Stimulated activated CD8-positive, alpha-beta memory T cell treated with anti-CD3 and anti-CD28 coated beads, Interleukin-15, amount 100 ng/mL, for 24 hours (primary cell): ENCODE data around the gene GALP.
"Not testable (repeated sequence)": the region's sequence is repeated elsewhere in the genome, so short reads cannot be mapped to it uniquely, and the experiment has no call there.

Source experiments
- DNase-seq: peaks from one replicate; pipeline ENCODE4 v3.0.0-alpha.2; 2020; ENCODE audit warnings: low read depth

The GALP gene

GRCh38 chr19:56191115-56191514, 15.3 kb downstream of the GALP start:
- no peak for DNase-seq

DNA sequence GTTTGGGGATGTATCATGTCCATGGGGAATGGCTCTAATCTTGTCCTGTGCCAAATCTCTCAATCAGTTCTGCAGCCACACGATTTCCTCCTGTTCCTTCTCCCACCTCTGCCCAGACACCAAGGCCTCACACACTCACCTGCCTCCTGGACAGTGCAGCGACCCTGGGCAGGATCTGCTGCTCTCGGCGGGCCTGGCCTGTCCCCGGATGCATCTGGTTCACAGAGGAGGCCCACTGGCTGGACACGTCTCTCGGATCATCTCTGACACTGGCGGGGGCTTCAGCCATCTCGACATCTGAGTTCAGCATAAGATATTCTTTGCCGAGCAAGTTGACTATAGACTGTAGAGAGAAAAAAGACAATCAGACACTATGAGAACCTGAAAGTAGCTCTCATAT, 15.9 kb downstream of the GALP start:
- DNase-seq: no peak

DNA sequence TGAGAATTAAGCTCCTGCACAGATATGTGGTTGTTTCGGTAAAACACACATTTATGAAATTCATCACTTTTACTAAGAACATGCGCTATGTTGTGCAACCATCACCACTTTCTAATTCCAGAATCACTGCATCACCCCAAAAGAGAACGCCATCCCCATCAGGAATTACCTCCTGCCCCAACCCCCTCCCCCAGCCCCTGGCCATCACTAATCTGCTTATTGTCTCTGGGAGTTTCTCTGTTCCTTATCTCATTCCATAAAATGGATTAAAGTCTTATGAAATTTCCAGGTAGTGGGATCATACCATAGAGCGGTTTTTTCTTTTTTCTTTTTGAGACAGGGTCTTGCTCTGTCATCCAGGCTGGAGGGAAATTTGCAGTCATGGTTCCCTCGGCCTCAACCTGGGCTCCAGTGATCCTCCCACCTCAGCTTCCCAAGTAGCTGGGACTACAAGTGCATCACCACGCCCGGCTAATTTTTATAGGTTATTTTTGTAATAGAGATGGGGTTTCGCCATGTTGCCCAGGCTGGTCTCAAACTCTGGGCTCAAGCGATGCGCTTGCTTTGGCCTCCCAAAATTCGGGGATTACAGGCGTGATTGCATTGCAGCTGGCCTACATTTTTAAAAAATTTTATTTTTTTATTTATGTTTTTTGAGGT, 18.3 kb downstream of the GALP start:
- DNase-seq: no peak

GRCh38 chr19:56197646-56198045, 21.8 kb downstream of the GALP start, which contains the start of gene ZSCAN5B:
Gene ZSCAN5B, minus strand, starts transcription at chr19:56197783. Its CDS starts 4,731 bp downstream, at chr19:56193052.
- DNase-seq: not testable (repeated sequence)

- DNase-seq: no peak
These were observed 23.9 kb downstream of the GALP start for GRCh38 chr19:56199687-56200086.

GRCh38 chr19:56201973-56202372, 26.2 kb downstream of the GALP start, which contains the start of gene ZSCAN5C:
Gene ZSCAN5C, plus strand, starts transcription at chr19:56202273. Its CDS starts 3,641 bp downstream, at chr19:56205914.
- DNase-seq: no peak

GRCh38 chr19:56207581-56207980, 31.8 kb downstream of the GALP start:
- not testable (repeated sequence) for DNase-seq

- no peak for DNase-seq
These were observed 33.3 kb downstream of the GALP start for GRCh38 chr19:56209091-56209490.

- DNase-seq: not testable (repeated sequence)
These were observed 34.2 kb downstream of the GALP start for GRCh38 chr19:56210036-56210435.

DNA sequence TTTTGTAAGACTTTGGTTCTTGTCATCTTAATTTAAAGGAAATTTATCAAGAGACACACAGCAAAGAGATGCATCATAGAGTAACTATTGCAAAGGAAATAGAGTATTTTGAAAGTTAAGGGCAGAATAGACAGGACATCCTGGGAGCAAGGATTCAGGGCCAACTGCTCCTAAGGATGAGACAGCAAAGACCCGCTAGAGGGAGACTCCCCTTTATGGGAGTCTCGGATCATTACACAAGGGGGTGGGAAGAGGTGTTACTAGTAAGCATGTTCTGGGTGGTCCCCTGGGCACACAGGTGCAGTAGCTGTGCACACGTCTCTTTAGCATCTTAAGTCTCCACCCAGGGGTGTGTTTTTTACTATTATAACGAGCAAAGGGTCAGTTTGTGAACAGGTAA, 35.9 kb downstream of the GALP start:
- no peak for DNase-seq

DNA sequence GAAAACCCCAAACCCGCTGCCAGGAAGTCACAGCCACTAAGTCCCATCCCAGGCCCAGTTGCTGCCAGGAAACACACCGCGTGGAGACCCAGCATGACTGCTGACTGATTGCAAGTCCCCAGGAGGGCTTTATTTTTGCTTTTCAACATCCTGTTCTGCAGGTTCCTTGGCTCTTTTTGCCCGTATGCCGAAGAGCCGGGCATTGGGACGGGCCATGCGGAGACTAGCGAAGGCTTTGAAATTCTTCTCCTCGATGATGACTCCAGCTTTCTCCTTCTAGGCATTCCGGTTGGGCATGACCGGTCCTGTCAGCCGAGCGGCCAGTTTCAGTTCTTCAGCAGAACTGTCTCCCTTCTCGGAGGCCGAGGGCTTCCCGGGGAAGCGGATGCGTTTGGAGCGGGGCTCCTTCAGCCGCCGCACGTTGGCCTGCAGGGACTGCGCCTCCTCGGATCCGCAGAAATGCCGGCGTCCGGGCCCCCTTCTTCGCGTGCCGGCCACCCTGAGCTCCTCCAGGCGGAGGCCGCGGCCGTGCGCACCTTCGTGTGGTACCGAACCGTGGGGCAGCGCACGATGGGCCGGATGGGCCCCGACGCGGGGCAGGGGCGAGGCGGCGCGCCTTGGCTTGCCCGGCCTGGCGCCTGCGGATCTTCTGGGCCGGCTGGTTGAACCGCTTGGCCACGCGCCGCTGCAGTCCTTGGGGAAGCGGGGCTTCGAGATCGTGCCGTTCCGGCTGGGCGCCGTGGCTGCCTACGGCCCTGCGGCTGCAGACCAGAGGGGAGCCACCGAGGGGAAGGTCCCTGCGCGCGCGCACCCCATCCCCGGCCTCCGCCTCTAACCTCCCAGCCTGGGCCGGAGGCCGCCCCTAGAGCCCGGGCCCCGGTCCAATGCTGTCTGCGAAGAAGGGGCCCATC, 41.5 kb downstream of the GALP start:
- DNase-seq: no peak

DNA sequence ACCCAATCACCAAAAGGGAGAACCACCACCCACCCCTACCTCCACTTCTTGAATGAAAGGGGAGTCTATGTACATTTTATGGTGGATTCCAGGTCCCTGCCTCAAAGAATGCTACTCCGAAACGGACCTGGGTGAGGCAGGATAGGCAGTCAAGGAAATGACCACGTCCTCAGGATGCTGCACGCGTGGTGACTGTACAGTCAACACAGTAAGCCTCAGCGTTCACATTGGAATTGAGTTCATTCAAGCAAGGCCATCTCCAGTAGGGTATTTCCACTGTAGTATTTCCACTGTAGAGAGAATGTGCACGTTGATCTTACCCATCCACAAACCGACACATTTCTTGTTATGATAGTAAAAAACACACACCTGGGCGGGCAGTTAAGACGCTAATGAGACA, 43.2 kb downstream of the GALP start:
- no peak for DNase-seq

DNA sequence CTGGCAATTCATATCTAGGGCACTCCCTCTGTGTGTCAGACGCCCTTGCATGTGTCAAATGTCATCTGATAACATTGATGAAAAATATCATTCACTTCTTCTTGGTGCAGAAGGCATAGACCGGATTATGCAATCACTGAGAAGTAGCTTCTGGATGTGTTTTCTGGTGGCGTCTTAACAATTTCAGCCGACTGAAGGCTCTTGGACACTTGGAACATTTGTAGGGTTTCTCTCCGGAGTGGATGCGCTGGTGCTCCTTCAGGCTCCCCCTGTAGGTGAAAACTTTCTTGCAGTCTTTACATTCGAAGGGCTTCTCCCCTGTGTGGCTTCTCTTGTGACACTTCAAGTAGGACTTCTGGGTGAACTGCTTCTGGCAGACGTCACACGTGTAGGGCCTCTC, 45.6 kb downstream of the GALP start:
- DNase-seq: not testable (repeated sequence)

DNA sequence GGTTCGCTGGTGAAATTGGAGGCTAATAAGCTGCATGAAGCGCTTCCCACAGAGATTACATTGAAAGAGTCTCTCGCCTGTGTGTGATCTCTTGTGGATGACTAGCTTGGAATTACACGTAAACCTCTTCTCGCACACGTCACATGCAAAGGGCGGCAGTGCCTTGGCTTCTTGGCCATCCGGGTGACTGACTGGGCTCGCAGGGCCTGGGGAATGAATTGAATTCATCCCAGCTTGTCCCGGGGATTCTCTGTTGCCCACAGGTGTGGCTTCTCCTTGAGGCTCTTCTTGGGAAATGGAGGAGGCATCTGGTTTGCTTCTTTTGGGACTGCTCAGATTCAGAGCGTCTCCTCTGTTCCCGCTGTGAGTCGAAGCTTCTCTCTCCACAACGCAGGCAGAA, 46.0 kb downstream of the GALP start:
- no peak for DNase-seq

- no peak for DNase-seq
These were observed 47.1 kb downstream of the GALP start for GRCh38 chr19:56222901-56223300.

- DNase-seq: no peak
These were observed 47.7 kb downstream of the GALP start for GRCh38 chr19:56223481-56223880.
